Measurements from ENCODE around the gene CES5A.

DNA sequence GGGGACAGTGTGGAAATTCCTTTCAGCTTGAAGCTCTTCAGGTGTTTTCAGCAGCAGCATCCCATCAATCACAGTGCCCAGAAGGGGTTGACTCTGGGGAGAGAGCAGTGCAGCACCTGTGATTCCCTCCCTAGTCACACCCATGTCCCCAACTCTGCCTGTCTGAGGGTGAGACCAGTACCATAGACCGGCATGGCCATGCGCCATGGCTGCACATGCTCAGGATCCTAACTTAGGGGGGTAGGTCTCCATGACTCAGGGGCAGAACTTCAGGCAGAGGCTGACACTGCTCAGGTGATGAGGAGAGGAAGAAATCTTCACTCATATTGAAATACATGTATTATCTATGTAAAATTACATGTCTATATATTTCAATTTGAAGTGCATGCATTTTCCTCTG is 62.2 kb downstream of the CES5A start:
- TF ChIP-seq, protein P1, sequence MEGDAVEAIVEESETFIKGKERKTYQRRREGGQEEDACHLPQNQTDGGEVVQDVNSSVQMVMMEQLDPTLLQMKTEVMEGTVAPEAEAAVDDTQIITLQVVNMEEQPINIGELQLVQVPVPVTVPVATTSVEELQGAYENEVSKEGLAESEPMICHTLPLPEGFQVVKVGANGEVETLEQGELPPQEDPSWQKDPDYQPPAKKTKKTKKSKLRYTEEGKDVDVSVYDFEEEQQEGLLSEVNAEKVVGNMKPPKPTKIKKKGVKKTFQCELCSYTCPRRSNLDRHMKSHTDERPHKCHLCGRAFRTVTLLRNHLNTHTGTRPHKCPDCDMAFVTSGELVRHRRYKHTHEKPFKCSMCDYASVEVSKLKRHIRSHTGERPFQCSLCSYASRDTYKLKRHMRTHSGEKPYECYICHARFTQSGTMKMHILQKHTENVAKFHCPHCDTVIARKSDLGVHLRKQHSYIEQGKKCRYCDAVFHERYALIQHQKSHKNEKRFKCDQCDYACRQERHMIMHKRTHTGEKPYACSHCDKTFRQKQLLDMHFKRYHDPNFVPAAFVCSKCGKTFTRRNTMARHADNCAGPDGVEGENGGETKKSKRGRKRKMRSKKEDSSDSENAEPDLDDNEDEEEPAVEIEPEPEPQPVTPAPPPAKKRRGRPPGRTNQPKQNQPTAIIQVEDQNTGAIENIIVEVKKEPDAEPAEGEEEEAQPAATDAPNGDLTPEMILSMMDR (IDR thresholded peaks at IDR 0.05) = no peak
- TF ChIP-seq EZH2 (IDR thresholded peaks at IDR 0.05; ENCODE audit: borderline replicate concordance, insufficient read depth, low read depth, low read length, poor library complexity, severe bottlenecking) = no peak

Measured in B cell (primary cell).